IPS DF 6.9 (cell line): Measurements from ENCODE around the gene TMEM201.

Experiments used
- DNase-seq: peaks from one replicate; pipeline ENCODE4 v3.0.0-alpha.2; 2013; ENCODE audit warnings: low read depth, low spot score
- H3K27ac ChIP-seq: one replicate; pipeline ENCODE4 v1.5.1; 2013; ENCODE audit warnings: low read length, control low read depth
- H3K27me3 ChIP-seq: 2 replicates; pipeline ENCODE4 v1.6.1; 2013; ENCODE audit warnings: mild to moderate bottlenecking, low read length; ENCODE audit not compliant: control insufficient read depth, insufficient read depth
- H3K36me3 ChIP-seq: 2 replicates; pipeline ENCODE4 v1.6.1; 2013; ENCODE audit warnings: low read length; ENCODE audit not compliant: control insufficient read depth, insufficient read depth
- H3K4me1 ChIP-seq: 2 replicates; pipeline ENCODE4 v1.6.1; 2013; ENCODE audit warnings: low read length; ENCODE audit not compliant: control insufficient read depth, insufficient read depth
- H3K4me3 ChIP-seq: 2 replicates; pipeline ENCODE4 v1.5.1; 2013; ENCODE audit warnings: mild to moderate bottlenecking, low read length
- H3K9me3 ChIP-seq: 2 replicates; pipeline ENCODE4 v1.6.1; 2013; ENCODE audit warnings: low read length, inconsistent platforms; ENCODE audit not compliant: control insufficient read depth, insufficient read depth
- WGBS: extraction: QIAGEN DNeasy Blood & Tissue Kit; methylation state at CpG from one replicate; pipeline ENCODE4 v1.1.7; 2013; ENCODE audit warnings: mixed read lengths, missing lambda C conversion rate; ENCODE audit not compliant: insufficient read length, insufficient coverage; 5-methylcytosine and 5-hydroxymethylcytosine counted together

The TMEM201 gene

DNA sequence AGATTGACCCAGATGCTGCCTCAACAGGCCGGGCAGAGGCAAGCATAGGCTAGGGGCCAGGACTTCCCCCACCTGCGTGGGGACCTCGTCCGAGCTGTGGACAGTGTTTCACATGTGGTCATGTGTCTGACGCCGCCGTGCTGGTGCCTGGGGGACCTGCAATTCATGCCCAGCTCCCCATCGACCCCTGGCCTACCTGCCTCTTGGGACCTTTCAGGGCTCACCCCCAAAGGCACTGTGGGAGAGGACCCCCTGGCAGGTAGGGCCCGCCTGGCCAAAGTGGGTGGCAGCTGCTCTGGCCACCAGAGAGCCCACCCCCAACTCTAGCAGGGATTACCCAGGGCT is 4.4 kb downstream of the TMEM201 start:
- Histone ChIP-seq H3K4me3 (no peak overlapping the region), H3K4me1 (peaks cover 7% of the 10 kb centered on the region), H3K9me3 (no peaks in the 10 kb centered on the region), H3K36me3 (peaks cover 6% of the 10 kb centered on the region), H3K27ac (no peak overlapping the region), H3K27me3 (no peaks in the 10 kb centered on the region)
- no CpG with 5 or more reads among the region's 9 CpGs for WGBS
- no peak for DNase-seq

DNA sequence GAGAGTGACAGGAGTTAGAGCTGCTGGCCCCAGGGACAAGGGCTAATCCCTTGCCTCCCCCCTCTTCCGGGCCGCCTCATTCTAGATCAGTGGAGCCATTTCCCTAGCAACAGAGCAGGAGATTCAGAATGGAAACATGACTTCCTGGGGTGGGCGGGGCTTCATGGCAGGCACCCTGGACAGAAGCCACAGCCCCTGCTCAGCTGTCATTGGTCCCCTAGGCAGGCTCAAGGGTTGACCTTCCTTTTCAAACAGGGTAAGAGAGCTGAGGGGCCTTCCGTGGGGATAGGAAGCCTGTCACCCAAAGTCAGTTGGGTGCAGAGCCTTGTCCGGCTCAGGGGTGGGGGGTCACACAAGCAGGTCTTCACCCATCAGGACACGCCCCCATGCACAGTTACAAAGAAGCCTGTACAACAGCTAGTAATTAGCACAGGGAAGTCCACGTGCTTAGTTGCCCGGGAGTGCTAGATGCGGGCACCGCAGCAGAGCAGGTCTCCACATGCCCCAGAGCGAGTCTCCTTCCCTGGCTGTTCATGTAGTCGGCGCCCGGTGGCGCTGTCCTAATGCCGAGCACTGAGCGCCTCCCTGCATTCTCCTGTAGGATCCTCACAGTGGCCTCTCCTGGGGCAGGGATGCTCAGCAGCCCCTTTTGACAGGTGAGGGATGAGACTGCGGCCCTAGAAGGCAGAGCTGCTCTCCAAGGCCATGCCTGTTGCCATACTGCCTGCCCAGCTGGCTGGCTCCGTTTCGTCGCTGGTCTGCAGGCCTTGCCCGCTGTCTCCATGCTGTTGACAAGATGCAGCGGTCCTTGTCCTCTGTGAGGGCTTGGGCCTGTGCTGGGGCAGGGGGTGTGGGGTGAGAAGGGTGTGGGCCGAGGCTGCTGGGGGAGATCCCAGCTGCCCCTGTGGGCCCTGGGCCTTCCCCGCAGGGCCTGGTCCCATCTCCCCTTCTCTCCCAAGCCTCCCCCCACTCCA is 5.1 kb downstream of the TMEM201 start:
- Histone ChIP-seq H3K27ac (no peak overlapping the region), H3K4me1 (peaks cover 7% of the 10 kb centered on the region), H3K36me3 (peaks cover 9% of the 10 kb centered on the region), H3K4me3 (no peak overlapping the region), H3K9me3 (no peaks in the 10 kb centered on the region), H3K27me3 (no peaks in the 10 kb centered on the region)
- DNase-seq = no peak
- WGBS = no CpG with 5 or more reads among the region's 25 CpGs

DNA sequence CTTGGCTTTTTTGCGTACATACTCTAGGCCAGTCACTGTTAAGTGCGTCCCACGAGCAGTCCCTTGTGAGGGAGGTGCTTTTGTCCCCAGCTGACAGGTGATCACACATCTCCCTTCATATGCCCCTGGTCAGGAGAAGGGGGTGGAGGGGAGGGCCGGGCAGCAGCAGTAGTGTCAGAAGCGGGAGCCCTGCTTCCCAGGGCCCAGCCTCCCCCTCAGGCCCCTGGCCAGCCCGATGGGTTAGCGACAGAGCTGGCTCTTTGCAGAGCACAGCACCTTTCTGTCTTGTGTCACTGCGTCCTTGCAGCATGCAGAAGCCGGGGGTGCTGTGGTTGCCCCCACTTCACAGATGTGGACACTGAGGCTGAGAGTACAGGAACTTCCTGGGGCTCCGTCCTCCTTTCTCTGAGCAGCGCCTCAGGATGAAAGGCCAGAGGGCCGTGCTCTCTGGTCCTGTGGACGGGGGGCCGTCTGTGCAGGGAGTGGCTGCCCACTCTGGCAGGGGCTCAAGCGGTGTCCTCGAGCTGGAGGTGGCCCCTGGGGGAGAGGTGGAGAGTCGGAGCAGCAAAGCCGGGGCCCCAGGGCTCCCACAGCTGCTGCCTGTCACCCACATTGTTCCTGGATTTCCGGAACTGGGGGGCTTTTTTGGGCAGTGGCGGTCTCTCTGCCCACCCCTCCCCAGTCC is 5.9 kb downstream of the TMEM201 start:
- Histone ChIP-seq H3K9me3 (no peaks in the 10 kb centered on the region), H3K36me3 (peaks cover 9% of the 10 kb centered on the region), H3K4me1 (peaks cover 7% of the 10 kb centered on the region), H3K4me3 (no peak overlapping the region), H3K27ac (no peak overlapping the region), H3K27me3 (no peaks in the 10 kb centered on the region)
- no CpG with 5 or more reads among the region's 20 CpGs for WGBS
- no peak for DNase-seq

DNA sequence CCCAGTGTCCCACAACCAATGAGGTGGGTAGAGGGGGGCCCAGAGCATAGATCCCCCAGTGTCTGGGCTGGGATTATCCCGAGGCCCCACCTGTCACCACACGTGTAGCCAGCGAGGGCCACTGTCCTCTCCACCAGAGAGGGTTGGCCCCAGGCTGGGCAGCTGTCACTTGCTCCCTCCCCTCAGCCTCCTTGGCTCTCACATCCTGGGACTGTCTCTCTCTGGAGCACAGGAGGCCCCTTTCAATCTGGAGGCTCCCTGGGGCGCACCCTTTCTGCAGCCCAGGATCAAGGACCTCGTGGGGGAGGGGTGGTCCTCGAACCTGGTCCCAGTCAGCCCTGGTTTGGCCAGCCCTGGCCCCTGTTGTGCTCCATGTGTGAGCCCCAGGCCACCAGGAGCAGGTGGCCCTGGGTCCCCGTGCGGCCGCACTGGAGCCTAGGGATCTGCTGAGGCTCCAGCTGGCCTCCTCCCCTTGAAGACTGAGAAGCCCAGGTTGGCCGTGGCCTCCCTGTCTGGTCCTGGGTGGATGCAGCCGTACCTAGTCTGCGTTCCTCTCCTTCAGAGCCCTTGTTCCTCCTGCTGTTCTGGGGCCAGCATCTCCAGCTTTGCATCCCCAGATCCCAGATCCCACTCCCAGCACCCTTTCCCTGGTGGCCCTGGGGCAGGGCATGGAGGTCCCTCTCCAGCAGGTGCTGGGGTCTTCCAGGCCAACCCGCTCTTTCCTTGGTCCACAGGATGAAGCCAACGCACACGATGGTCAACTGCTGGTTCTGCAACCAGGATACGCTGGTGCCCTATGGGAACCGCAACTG is 6.7 kb downstream of the TMEM201 start:
- no peak overlapping the region for H3K27ac ChIP-seq
- WGBS = no CpG with 5 or more reads among the region's 17 CpGs

DNA sequence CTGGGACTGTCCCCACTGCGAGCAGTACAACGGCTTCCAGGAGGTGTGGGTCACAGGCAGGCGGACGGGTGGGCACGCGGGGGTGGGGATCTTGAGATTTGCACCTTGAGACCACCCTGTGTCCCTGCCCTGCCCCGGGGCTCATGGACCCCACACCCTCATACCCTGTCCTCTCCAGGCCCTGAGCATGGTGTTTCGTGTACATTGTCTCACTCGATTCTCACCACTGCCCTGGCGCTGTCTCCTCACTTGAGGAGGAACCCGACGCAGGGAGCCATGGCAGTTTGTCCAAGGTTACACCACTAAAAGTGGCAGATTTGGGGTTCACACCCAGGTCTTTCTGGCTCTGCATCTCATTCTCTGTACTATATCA is 7.2 kb downstream of the TMEM201 start:
- Histone ChIP-seq H3K9me3 (no peaks in the 10 kb centered on the region), H3K4me1 (peaks cover 4% of the 10 kb centered on the region), H3K27ac (no peak overlapping the region), H3K36me3 (peaks cover 13% of the 10 kb centered on the region), H3K4me3 (no peak overlapping the region), H3K27me3 (no peaks in the 10 kb centered on the region)
- WGBS = no CpG with 5 or more reads among the region's 12 CpGs
- DNase-seq = no peak

More for the DNA sequence above, 6.7 kb downstream of the TMEM201 start:
- Histone ChIP-seq H3K4me3 (no peak overlapping the region), H3K4me1 (peaks cover 4% of the 10 kb centered on the region), H3K9me3 (no peaks in the 10 kb centered on the region), H3K36me3 (peaks cover 11% of the 10 kb centered on the region), H3K27me3 (no peaks in the 10 kb centered on the region)
- no peak for DNase-seq

DNA sequence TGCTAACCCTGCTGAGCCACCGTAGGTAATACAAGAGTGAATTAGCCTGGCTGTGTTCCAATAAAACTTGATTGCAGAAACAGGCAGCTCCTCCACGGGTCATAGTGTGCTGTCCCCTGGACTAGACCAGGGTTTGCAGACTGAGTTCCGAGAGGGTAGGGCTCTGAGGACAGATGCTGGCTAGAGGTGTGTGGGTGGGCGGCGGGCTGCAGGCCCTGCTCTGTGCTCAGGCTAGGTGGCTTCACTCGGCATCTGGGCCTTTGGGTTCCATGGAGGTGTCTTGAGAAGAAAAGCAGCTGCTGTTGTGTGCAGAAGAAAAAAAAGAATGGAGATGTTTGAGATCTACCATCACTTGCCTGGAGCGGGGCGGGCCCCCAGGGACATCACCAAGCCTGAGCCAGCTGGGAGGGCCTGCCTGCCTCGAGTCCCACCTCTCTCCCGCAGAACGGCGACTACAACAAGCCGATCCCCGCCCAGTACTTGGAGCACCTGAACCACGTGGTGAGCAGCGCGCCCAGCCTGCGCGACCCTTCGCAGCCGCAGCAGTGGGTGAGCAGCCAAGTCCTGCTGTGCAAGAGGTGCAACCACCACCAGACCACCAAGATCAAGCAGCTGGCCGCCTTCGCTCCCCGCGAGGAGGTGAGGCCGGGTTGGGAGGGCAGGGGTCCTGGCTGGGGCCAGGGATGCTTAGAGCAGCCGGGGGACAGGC is 7.9 kb downstream of the TMEM201 start:
- H3K4me3 ChIP-seq = no peak overlapping the region
- H3K27ac ChIP-seq = no peak overlapping the region
- no peaks in the 10 kb centered on the region for H3K27me3 ChIP-seq
- peaks cover 4% of the 10 kb centered on the region for H3K4me1 ChIP-seq
- no peak for DNase-seq
- H3K9me3 ChIP-seq = no peaks in the 10 kb centered on the region
- WGBS = no CpG with 5 or more reads among the region's 27 CpGs
- H3K36me3 ChIP-seq = peaks cover 19% of the 10 kb centered on the region

DNA sequence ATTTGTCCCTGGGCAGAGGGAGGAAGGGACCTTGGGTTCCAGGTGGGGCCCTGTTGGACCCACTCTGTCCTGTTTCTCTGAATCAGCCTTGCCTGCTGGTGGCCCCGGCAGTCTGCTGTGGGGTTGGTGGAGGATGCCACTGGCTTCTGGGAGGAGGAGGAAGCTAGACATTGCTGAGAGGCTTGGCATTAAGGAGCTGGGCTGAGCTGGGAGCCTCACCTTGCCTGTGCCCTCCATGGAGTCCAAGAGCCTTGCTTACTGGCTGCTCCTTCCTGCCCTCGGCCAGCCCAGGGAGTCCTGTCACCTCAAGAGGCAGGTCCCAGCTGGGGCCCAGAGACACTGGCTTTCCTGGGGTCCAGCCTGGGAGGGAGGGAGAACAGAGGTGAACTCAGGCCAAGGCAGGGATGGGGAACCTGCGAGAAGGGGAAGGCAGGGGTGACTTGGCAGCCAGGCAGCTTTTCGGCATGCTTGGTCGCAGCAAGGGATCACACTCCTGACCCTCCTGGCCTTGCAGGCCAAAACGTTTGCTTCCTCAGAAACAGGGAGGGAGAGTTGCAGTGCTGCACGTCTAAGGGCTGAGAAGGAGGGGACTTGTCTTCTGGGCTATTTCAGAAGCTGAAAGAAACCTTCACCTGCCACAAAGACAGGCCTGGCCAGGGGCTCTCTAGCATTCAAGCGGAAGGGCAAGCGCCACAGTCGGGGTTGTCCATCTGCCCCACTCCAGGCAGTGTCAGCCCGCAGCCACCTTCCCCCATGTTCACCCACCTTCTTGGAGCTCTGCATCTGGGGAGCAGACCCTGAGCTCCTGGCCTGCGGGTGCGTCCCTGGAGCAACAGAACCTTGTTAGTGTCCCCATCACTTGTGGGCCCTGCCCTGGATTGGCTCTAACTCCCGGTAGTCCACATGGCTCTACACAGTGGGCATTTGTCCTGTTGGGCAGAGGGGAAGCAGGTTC is 8.9 kb downstream of the TMEM201 start:
- Histone ChIP-seq H3K4me1 (peaks cover 4% of the 10 kb centered on the region), H3K27ac (no peak overlapping the region), H3K4me3 (no peak overlapping the region), H3K36me3 (peaks cover 30% of the 10 kb centered on the region), H3K9me3 (no peaks in the 10 kb centered on the region), H3K27me3 (no peaks in the 10 kb centered on the region)
- DNase-seq = no peak
- no CpG with 5 or more reads among the region's 14 CpGs for WGBS

DNA sequence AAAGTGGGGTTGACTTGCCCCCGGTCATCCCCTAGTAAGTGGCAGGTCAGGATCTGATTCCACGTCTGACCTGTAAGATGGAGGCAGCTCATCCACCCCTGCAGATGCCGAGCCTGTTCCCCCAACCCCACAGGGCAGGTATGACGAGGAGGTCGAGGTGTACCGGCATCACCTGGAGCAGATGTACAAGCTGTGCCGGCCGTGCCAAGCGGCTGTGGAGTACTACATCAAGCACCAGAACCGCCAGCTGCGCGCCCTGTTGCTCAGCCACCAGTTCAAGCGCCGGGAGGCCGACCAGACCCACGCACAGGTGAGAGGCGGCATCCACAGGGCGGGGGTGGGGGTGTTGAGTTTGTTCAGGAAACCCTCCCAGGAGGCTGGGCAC is 9.6 kb downstream of the TMEM201 start:
- Histone ChIP-seq H3K9me3 (no peaks in the 10 kb centered on the region), H3K4me3 (no peak overlapping the region), H3K36me3 (peaks cover 37% of the 10 kb centered on the region), H3K27ac (no peak overlapping the region), H3K4me1 (peaks cover under 1% of the 10 kb centered on the region), H3K27me3 (no peaks in the 10 kb centered on the region)
- WGBS = no CpG with 5 or more reads among the region's 18 CpGs
- DNase-seq = no peak

DNA sequence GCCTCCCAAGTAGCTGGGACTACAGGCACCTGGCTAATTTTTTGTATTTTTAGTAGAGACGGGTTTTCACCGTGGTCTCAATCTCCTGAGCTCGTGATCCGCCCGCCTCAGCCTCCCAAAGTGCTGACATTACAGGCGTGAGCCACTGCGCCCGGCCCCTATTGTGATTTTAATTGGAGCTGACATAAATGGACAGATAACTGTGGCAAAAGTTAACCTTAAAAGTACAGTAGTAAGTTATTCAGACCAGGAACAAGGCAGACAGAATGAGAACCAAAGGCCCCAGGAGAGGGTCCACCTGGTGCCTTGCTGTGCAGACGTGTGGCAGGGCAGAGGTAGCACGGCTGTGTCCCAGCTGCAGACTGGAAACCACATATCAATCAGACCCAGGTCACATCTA is 11.0 kb downstream of the TMEM201 start:
- H3K27me3 ChIP-seq = no peaks in the 10 kb centered on the region
- DNase-seq = no peak
- peaks cover 43% of the 10 kb centered on the region for H3K36me3 ChIP-seq
- H3K4me3 ChIP-seq = no peak overlapping the region
- H3K27ac ChIP-seq = no peak overlapping the region
- WGBS = no CpG with 5 or more reads among the region's 10 CpGs
- H3K4me1 ChIP-seq = no peaks in the 10 kb centered on the region; the same call in 1 of the 2 replicates
- H3K9me3 ChIP-seq = no peaks in the 10 kb centered on the region
